HepG2 (cell line): ENCODE measurements around the gene EFHD2. TPM values are rescaled to one million over a fixed set of nuclear protein-coding genes. Genes with fewer than 3 reads are reported as not detected.

ENCODE experiments used
- ATAD3A ChIP-seq: sonication (generic); formaldehyde crosslinking; IDR thresholded peaks from 2 replicates; pipeline ENCODE4 v1.4.0; 2020; ENCODE audit warnings: missing genetic modification reagents
- CREB1 ChIP-seq, 2 experiments: fragments of 450-650 bp in 1 of 2; IDR thresholded peaks; 2 replicates each; pipeline ENCODE4 v1.6.1; 2016 to 2017; ENCODE audit warnings: control low read depth in 1 of 2, mild to moderate bottlenecking in 1 of 2, missing compliant biosample characterization in 1 of 2, missing genetic modification characterization in 1 of 2
- DDIT3 ChIP-seq: sonication (generic); formaldehyde crosslinking; IDR thresholded peaks from 2 replicates; pipeline ENCODE4 v1.4.0; 2020; ENCODE audit warnings: mild to moderate bottlenecking, missing genetic modification reagents
- HDAC1 ChIP-seq: sonication (generic); formaldehyde crosslinking; IDR thresholded peaks from 2 replicates; pipeline ENCODE4 v1.5.1; 2020; ENCODE audit warnings: mild to moderate bottlenecking, missing genetic modification reagents
- HNRNPL ChIP-seq: fragments of 200-400 bp; formaldehyde crosslinking; IDR thresholded peaks from 2 replicates; pipeline ENCODE4 v1.6.1; 2017; ENCODE audit warnings: mild to moderate bottlenecking, low read depth, low read length
- HOMEZ ChIP-seq: IDR thresholded peaks from 2 replicates; pipeline ENCODE4 v1.6.1; 2016; ENCODE audit warnings: low read depth
- MIER2 ChIP-seq: IDR thresholded peaks from 2 replicates; pipeline ENCODE4 v1.6.1; 2016; ENCODE audit warnings: missing biosample characterization, missing genetic modification reagents
- NCOA1 ChIP-seq: sonication (generic); formaldehyde crosslinking; IDR thresholded peaks from 2 replicates; pipeline ENCODE4 v1.9.0; 2021; ENCODE audit warnings: missing genetic modification reagents
- RELA ChIP-seq: sonication (generic); formaldehyde crosslinking; IDR thresholded peaks from 2 replicates; pipeline ENCODE4 v1.4.0; 2020; ENCODE audit warnings: missing genetic modification reagents
- SP1 ChIP-seq, 2 experiments: fragments of 450-650 bp in 1 of 2; sonication (generic) in 1 of 2; formaldehyde crosslinking in 1 of 2; IDR thresholded peaks; 2 replicates each; pipeline versions ENCODE4 v1.4.0 to v1.6.1; 2016 to 2020; ENCODE audit warnings: missing genetic modification reagents in 1 of 2
- THAP7 ChIP-seq: sonication (generic); formaldehyde crosslinking; IDR thresholded peaks from 2 replicates; pipeline ENCODE4 v1.8.1; 2023; ENCODE audit warnings: mild to moderate bottlenecking, missing genetic modification reagents
- TOPORS ChIP-seq: sonication (generic); formaldehyde crosslinking; IDR thresholded peaks from 2 replicates; pipeline ENCODE4 v1.8.0; 2023; ENCODE audit warnings: mild to moderate bottlenecking, missing genetic modification reagents
- TP53 ChIP-seq: sonication (generic); formaldehyde crosslinking; conservative IDR thresholded peaks from 2 replicates; pipeline ENCODE4 v1.4.0; 2020; ENCODE audit warnings: missing genetic modification reagents
- TRIM24 ChIP-seq: sonication (generic); formaldehyde crosslinking; IDR thresholded peaks from 2 replicates; pipeline ENCODE4 v1.8.0; 2022; ENCODE audit warnings: mild to moderate bottlenecking, missing genetic modification reagents
- ZBTB42 ChIP-seq: sonication (generic); formaldehyde crosslinking; IDR thresholded peaks from 2 replicates; pipeline ENCODE4 v1.5.0; 2020; ENCODE audit warnings: mild to moderate bottlenecking, missing genetic modification reagents
- ZEB1 ChIP-seq: IDR thresholded peaks from 2 replicates; pipeline ENCODE4 v1.6.1; 2012; ENCODE audit warnings: mild to moderate bottlenecking, low read depth, inconsistent platforms; ENCODE audit not compliant: insufficient replicate concordance
- ZNF225 ChIP-seq: sonication (generic); formaldehyde crosslinking; IDR thresholded peaks from 2 replicates; pipeline ENCODE4 v1.4.0; 2020; ENCODE audit warnings: mild to moderate bottlenecking, missing genetic modification reagents
- ZNF274 ChIP-seq: sonication (generic); formaldehyde crosslinking; IDR thresholded peaks from 2 replicates; pipeline ENCODE4 v1.5.1; 2020; ENCODE audit warnings: mild to moderate bottlenecking, missing genetic modification reagents
- ZNF562 ChIP-seq: sonication (generic); formaldehyde crosslinking; IDR thresholded peaks from 2 replicates; pipeline ENCODE4 v1.8.0; 2022; ENCODE audit warnings: missing genetic modification reagents, borderline replicate concordance
- ZNF607 ChIP-seq: sonication (generic); formaldehyde crosslinking; IDR thresholded peaks from 2 replicates; pipeline ENCODE4 v1.5.1; 2020; ENCODE audit warnings: missing genetic modification reagents, mild to moderate bottlenecking, borderline replicate concordance
- ZSCAN12 ChIP-seq: sonication (generic); formaldehyde crosslinking; IDR thresholded peaks from 2 replicates; pipeline ENCODE4 v1.9.0; 2021; ENCODE audit warnings: mild to moderate bottlenecking, missing genetic modification reagents
- polyA plus RNA-seq, 8 experiments: library from polyadenylated mRNA; depleted of rRNA in 3 of 8; stranded (reverse) in 7 of 8; unstranded in 1 of 8; fragments of >200 nt; fragmentation: Illumina TruSeq in 4 of 8; extraction: Trizol in 4 of 8; gene quantifications; 2 replicates each; pipeline versions ENCODE4 v1.2.1 to v1.2.3, GENCODE V29; 2011 to 2016; ENCODE audit warnings: low read depth in 4 of 8, missing spikeins in 1 of 8, mixed read lengths in 1 of 8; ENCODE audit not compliant: insufficient read depth in 1 of 8
- total RNA-seq, 5 experiments: library from RNA; depleted of rRNA; stranded (reverse); fragments of >200 nt; fragmentation: Illumina TruSeq; extraction: Trizol; gene quantifications; 2 replicates each; pipeline ENCODE4 v1.2.3, GENCODE V29; 2016; ENCODE audit warnings: low read depth in 1 of 5
- TF ChIP-seq, protein P1 (sequence below): sonication (generic); formaldehyde crosslinking; IDR thresholded peaks from 2 replicates; pipeline ENCODE4 v1.4.0; 2020; ENCODE audit warnings: missing genetic modification reagents
- TF ChIP-seq, protein P2 (sequence below): sonication (generic); formaldehyde crosslinking; IDR thresholded peaks from 2 replicates; pipeline ENCODE4 v1.4.0; 2020; ENCODE audit warnings: missing genetic modification reagents

Gene EFHD2
- total and polyA plus RNA-seq, 2 of the 13 experiments (the other 11 are each of a cell fraction or from before 2014, with no cell fraction given) = 9.4 to 12.7 TPM

DNA sequence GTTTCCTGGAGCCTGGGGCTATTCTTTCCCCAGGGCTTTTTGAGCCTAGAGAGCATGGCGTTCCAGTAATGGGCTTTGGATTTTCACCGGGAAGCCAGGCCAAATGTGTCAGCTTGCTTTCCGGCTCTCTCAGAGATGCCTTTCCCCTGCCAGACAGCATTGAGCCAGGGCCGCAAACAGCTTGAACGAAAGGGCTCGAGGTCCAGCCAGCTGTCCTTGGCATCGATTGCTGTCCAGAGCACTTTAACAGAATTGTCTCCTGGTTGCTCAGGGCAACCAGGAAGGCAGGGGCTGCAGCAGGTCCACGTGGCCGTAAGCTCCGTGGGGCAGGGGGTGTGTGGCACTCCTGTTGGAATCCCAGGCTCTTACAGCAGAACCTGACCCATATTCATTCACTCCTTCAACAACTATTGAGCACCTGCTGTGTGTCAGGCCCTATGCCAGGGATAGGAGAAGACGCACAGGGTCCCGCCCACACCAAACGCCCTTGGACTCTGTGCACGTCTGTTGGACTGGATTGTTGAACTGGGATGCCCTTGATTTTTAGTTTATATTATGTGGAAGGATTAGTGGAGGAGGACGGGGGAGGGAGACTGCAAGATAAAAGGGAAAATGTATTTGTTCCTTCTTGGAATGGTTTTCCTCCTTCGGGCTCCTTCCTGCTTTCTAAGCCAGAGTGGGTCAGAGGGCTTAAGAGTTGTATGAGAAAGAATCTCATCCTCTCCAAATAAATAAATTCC is 38.7 kb upstream of the EFHD2 start (continued):
- TF ChIP-seq, protein P1, sequence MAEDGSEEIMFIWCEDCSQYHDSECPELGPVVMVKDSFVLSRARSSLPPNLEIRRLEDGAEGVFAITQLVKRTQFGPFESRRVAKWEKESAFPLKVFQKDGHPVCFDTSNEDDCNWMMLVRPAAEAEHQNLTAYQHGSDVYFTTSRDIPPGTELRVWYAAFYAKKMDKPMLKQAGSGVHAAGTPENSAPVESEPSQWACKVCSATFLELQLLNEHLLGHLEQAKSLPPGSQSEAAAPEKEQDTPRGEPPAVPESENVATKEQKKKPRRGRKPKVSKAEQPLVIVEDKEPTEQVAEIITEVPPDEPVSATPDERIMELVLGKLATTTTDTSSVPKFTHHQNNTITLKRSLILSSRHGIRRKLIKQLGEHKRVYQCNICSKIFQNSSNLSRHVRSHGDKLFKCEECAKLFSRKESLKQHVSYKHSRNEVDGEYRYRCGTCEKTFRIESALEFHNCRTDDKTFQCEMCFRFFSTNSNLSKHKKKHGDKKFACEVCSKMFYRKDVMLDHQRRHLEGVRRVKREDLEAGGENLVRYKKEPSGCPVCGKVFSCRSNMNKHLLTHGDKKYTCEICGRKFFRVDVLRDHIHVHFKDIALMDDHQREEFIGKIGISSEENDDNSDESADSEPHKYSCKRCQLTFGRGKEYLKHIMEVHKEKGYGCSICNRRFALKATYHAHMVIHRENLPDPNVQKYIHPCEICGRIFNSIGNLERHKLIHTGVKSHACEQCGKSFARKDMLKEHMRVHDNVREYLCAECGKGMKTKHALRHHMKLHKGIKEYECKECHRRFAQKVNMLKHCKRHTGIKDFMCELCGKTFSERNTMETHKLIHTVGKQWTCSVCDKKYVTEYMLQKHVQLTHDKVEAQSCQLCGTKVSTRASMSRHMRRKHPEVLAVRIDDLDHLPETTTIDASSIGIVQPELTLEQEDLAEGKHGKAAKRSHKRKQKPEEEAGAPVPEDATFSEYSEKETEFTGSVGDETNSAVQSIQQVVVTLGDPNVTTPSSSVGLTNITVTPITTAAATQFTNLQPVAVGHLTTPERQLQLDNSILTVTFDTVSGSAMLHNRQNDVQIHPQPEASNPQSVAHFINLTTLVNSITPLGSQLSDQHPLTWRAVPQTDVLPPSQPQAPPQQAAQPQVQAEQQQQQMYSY (CRISPR knock-in tag) = no peak
- TF ChIP-seq ZNF607 (CRISPR knock-in tag) (no peak), ZNF274 (no peak), ZSCAN12 (CRISPR knock-in tag) (no peak), HDAC1 (CRISPR knock-in tag) (peak; percentile 91), NCOA1 (CRISPR knock-in tag) (no peak), TRIM24 (CRISPR knock-in tag) (no peak), HNRNPL (no peak), HOMEZ (CRISPR knock-in tag) (no peak), ZBTB42 (0 out of 2 replicates have a peak, but pooled peaks have one; percentile 19), ATAD3A (CRISPR knock-in tag) (no peak), TP53 (CRISPR knock-in tag) (no peak), DDIT3 (no peak), ZNF562 (no peak), MIER2 (CRISPR knock-in tag) (no peak), ZEB1 (no peak), TOPORS (CRISPR knock-in tag) (no peak), THAP7 (CRISPR knock-in tag) (no peak), SP1 (IDR thresholded peaks at IDR 0.05) (no peak), SP1 (CRISPR knock-in tag; IDR thresholded peaks at IDR 0.05) (peak; percentile 52), RELA (CRISPR knock-in tag) (no peak), ZNF225 (CRISPR knock-in tag) (no peak), CREB1 (IDR thresholded peaks at IDR 0.05) (no peak), CREB1 (CRISPR knock-in tag; IDR thresholded peaks at IDR 0.05) (0 out of 2 replicates have a peak, but pooled peaks have one; percentile 28)
- TF ChIP-seq, protein P2, sequence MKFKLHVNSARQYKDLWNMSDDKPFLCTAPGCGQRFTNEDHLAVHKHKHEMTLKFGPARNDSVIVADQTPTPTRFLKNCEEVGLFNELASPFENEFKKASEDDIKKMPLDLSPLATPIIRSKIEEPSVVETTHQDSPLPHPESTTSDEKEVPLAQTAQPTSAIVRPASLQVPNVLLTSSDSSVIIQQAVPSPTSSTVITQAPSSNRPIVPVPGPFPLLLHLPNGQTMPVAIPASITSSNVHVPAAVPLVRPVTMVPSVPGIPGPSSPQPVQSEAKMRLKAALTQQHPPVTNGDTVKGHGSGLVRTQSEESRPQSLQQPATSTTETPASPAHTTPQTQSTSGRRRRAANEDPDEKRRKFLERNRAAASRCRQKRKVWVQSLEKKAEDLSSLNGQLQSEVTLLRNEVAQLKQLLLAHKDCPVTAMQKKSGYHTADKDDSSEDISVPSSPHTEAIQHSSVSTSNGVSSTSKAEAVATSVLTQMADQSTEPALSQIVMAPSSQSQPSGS (CRISPR knock-in tag) = no peak
